Keratinocyte (primary cell): Measurements from ENCODE around the gene RAI1. TPM values are rescaled to one million over a fixed set of nuclear protein-coding genes. Genes with fewer than 3 reads are reported as not detected.

Experiments
- DNase-seq: peaks from one replicate; pipeline ENCODE4 v3.0.0-alpha.2; 2011; ENCODE audit warnings: low read depth, missing footprints, low spot score
- FAIRE-seq: peaks from 2 replicates; lab custom pipeline; 2011; peaks lifted over from hg19 to GRCh38; lab: Jason Lieb, UNC
- H2AFZ ChIP-seq: 2 replicates; pipeline ENCODE4 v1.6.0; 2012; ENCODE audit warnings: low read length, control low read depth, inconsistent platforms; ENCODE audit not compliant: control insufficient read depth
- H3K27ac ChIP-seq: 2 replicates; pipeline ENCODE4 v1.5.1; 2011; ENCODE audit warnings: low read length; ENCODE audit not compliant: control insufficient read depth, insufficient read depth
- H3K27me3 ChIP-seq: 3 replicates; pipeline ENCODE4 v1.6.0; 2011; ENCODE audit warnings: low read length; ENCODE audit not compliant: control insufficient read depth, insufficient read depth; ENCODE audit errors: extremely low read depth
- H3K36me3 ChIP-seq, 2 experiments: 2 replicates in 1 of 2; 3 replicates in 1 of 2; pipeline ENCODE4 v1.5.1; 2011; ENCODE audit warnings: low read length in 2 of 2, mild to moderate bottlenecking in 1 of 2; ENCODE audit not compliant: control insufficient read depth in 2 of 2, insufficient read depth in 2 of 2; ENCODE audit errors: extremely low read depth in 1 of 2
- H3K4me1 ChIP-seq: 3 replicates; pipeline ENCODE4 v1.5.1; 2011; ENCODE audit warnings: low read length; ENCODE audit not compliant: control insufficient read depth, insufficient read depth; ENCODE audit errors: extremely low read depth
- H3K4me2 ChIP-seq: 3 replicates; pipeline ENCODE4 v1.6.0; 2011; ENCODE audit warnings: low read depth, low read length; ENCODE audit not compliant: control insufficient read depth, insufficient read depth; ENCODE audit errors: extremely low read depth
- H3K4me3 ChIP-seq, 3 experiments: fragments of 200-600 bp in 1 of 3; sonication (generic) in 1 of 3; 2 replicates in 2 of 3; 3 replicates in 1 of 3; pipeline ENCODE4 v1.5.1; 2011 to 2016; ENCODE audit warnings: low read length in 3 of 3, mild to moderate bottlenecking in 3 of 3, control low read depth in 2 of 3, inconsistent platforms in 1 of 3, low read depth in 1 of 3, mixed read lengths in 1 of 3, mixed run types in 1 of 3, moderate library complexity in 1 of 3; ENCODE audit not compliant: control insufficient read depth in 2 of 3, insufficient read depth in 2 of 3; ENCODE audit errors: extremely low read depth in 1 of 3
- H3K79me2 ChIP-seq: 2 replicates; pipeline ENCODE4 v1.6.0; 2012; ENCODE audit warnings: low read length; ENCODE audit not compliant: control insufficient read depth, insufficient read depth
- H3K9ac ChIP-seq: 3 replicates; pipeline ENCODE4 v1.6.0; 2011; ENCODE audit warnings: low read length; ENCODE audit not compliant: control insufficient read depth, insufficient read depth; ENCODE audit errors: extremely low read depth
- H3K9me1 ChIP-seq: 3 replicates; pipeline ENCODE4 v1.6.0; 2011; ENCODE audit warnings: low read length; ENCODE audit not compliant: control insufficient read depth, insufficient read depth; ENCODE audit errors: extremely low read depth
- H3K9me3 ChIP-seq: 2 replicates; pipeline ENCODE4 v1.5.1; 2012; ENCODE audit warnings: low read depth, low read length; ENCODE audit not compliant: control insufficient read depth
- H4K20me1 ChIP-seq: 3 replicates; pipeline ENCODE4 v1.6.0; 2011; ENCODE audit warnings: low read length; ENCODE audit not compliant: control insufficient read depth, insufficient read depth; ENCODE audit errors: extremely low read depth
- EZH2 ChIP-seq: IDR thresholded peaks from one replicate; pipeline ENCODE4 v1.6.1; 2012; ENCODE audit warnings: inconsistent platforms, mild to moderate bottlenecking, low read length, moderate library complexity
- dilution Hi-C: fragments of 300-500 bp; cut with MboI; formaldehyde crosslinking; loops from one replicate; pipeline ENCODE4 v1.7.0; 2020; ENCODE audit warnings: low sequenced_read_pairs; ENCODE audit not compliant: extremely low pct_ligation_motif_present
- polyA plus RNA-seq, 5 experiments: library from polyadenylated mRNA; depleted of rRNA in 3 of 5; stranded (reverse) in 3 of 5; stranded (forward) in 1 of 5; unstranded in 1 of 5; fragments of >200 nt; gene quantifications; 1 replicate in 1 of 5; 2 replicates in 3 of 5; 3 replicates in 1 of 5; pipeline versions ENCODE4 v1.2.1 to v1.2.3, GENCODE V29; 2011 to 2012; ENCODE audit warnings: missing spikeins in 2 of 5, low read depth in 1 of 5, low replicate concordance in 1 of 5
- TF ChIP-seq, protein P1 (sequence below), 3 experiments: IDR thresholded peaks in 1 of 3; conservative IDR thresholded peaks in 1 of 3; optimal IDR thresholded peaks in 1 of 3; 2 replicates in 2 of 3; 3 replicates in 1 of 3; pipeline versions ENCODE3 to v1.5.1; 2011; ENCODE audit warnings: low read length in 3 of 3, mild to moderate bottlenecking in 3 of 3, moderate library complexity in 2 of 3, control low read depth in 1 of 3, inconsistent platforms in 1 of 3; ENCODE audit not compliant: insufficient read depth in 2 of 3; ENCODE audit errors: extremely low read depth in 1 of 3

Gene RAI1
- polyA plus RNA-seq, 1 donor (not counting 4 experiments of a cell fraction or from before 2014, with no cell fraction given): 2.6 TPM

DNA sequence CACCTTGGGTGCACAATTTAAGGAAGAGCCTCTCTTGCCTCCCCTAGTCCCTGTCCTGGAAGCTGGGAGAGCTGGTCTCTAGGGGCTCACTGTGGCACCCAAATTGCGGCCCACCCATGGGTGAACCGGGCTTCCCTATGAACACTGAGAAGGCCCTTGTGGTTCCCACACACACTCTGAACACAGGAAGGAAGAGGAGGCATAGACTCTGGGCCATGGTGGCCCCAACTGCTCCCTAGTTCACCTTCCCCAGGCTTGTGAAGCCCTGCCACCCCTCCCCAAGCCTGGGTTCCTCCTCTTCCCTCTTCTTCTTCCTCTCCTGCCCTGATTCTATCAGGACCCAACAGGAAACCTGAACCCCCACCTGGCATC is 145.1 kb downstream of the RAI1 start:
- Histone ChIP-seq H2AFZ (no peak overlapping the region), H3K4me2 (peak overlapping the region; percentile 13), H3K4me3 (no peak overlapping the region), H3K27me3 (no peaks in the 10 kb centered on the region), H3K9me3 (no peaks in the 10 kb centered on the region), H3K27ac (peak overlapping the region; percentile 22), H4K20me1 (peaks cover 23% of the 10 kb centered on the region), H3K36me3 (peaks cover 11 to 22% of the 10 kb centered on the region in 2 experiments), H3K9ac (no peak overlapping the region), H3K9me1 (peaks cover 4% of the 10 kb centered on the region), H3K4me1 (peaks cover 58% of the 10 kb centered on the region), H3K79me2 (peaks cover 82% of the 10 kb centered on the region)
- FAIRE-seq (no peak), DNase-seq (no peak)
- dilution Hi-C loops: no loop called here
- TF ChIP-seq, protein P1, sequence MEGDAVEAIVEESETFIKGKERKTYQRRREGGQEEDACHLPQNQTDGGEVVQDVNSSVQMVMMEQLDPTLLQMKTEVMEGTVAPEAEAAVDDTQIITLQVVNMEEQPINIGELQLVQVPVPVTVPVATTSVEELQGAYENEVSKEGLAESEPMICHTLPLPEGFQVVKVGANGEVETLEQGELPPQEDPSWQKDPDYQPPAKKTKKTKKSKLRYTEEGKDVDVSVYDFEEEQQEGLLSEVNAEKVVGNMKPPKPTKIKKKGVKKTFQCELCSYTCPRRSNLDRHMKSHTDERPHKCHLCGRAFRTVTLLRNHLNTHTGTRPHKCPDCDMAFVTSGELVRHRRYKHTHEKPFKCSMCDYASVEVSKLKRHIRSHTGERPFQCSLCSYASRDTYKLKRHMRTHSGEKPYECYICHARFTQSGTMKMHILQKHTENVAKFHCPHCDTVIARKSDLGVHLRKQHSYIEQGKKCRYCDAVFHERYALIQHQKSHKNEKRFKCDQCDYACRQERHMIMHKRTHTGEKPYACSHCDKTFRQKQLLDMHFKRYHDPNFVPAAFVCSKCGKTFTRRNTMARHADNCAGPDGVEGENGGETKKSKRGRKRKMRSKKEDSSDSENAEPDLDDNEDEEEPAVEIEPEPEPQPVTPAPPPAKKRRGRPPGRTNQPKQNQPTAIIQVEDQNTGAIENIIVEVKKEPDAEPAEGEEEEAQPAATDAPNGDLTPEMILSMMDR (optimal IDR thresholded peaks at IDR 0.05 in 1 of 3, IDR thresholded peaks at IDR 0.05 in 1 of 3, conservative IDR thresholded peaks at IDR 0.05 in 1 of 3; ENCODE audit: extremely low read depth in 1 of 3, insufficient read depth in 2 of 3, low read length in 3 of 3): no peak
- TF ChIP-seq EZH2: no peak

DNA sequence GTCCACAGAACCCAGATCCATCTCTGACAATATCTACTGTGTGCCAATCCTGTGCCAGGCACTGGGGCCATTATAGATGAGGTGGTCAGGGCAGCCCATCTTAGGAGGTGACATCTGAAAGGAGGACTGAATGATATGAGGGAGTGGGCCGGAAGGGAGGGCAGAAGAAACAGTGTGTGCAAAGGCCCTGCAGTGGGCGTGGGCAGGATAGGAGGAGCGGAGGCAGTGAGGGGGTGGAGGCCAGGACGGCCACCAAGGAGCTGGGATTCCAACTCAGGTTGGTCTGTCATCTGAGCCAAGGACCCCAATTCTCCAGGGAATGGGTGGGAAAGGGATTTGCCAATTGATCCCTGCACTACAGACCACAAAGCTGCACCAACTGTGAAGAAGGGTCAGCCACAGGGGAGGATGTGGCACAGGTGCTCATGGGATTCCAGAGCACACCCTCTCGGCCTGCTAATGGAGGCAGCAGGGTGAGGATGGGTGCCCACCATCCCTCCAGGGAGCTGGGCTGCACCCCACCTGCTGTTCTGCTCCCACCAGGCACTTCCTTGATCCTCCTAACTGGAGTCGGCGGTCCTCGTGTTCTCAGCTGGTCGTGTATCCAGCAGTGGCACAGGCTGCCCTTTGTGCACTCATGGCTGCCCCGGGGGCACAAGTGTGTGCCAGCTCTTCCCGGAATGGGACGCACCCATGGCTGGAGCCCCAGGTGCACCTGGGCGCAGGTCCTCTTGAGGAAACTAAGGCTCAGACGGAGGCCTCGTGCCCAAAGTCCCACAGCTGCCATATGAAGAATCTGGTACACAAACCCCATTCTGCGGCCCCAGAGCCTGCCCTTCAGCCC is 145.9 kb downstream of the RAI1 start:
- H3K27me3 ChIP-seq: no peaks in the 10 kb centered on the region
- H3K4me2 ChIP-seq: no peak overlapping the region
- H3K4me3 ChIP-seq: no peak overlapping the region
- H4K20me1 ChIP-seq: peaks cover 27% of the 10 kb centered on the region
- FAIRE-seq (no peak), DNase-seq (no peak)
- no peaks in the 10 kb centered on the region for H3K9me3 ChIP-seq
- H3K4me1 ChIP-seq: peaks cover 58% of the 10 kb centered on the region
- TF ChIP-seq, protein P1 (optimal IDR thresholded peaks at IDR 0.05 in 1 of 3, IDR thresholded peaks at IDR 0.05 in 1 of 3, conservative IDR thresholded peaks at IDR 0.05 in 1 of 3; ENCODE audit: extremely low read depth in 1 of 3, insufficient read depth in 2 of 3, low read length in 3 of 3): no peak
- TF ChIP-seq EZH2: no peak
- H2AFZ ChIP-seq: no peak overlapping the region
- peaks cover 82% of the 10 kb centered on the region for H3K79me2 ChIP-seq
- H3K36me3 ChIP-seq: peaks cover 15 to 28% of the 10 kb centered on the region in 2 experiments
- no peak overlapping the region for H3K9ac ChIP-seq
- H3K27ac ChIP-seq: peak overlapping the region; percentile 22
- H3K9me1 ChIP-seq: peaks cover 4% of the 10 kb centered on the region
- dilution Hi-C loops: no loop called here
